Inflammatory macrophage treated with lipopolysaccharide for 4 hours (primary cell): ENCODE data around the gene SEMA3D.

Experiments
- DNase-seq: peaks from one replicate; pipeline ENCODE4 v3.0.0-alpha.2; 2020

The SEMA3D gene

GRCh38 chr7:84971360-84971759 lies 215.5 kb downstream of the SEMA3D start:
- DNase-seq, result no peak

- DNase-seq, result no peak
These were observed 216.2 kb downstream of the SEMA3D start for GRCh38 chr7:84970670-84971069.

- no peak for DNase-seq
These were observed 233.6 kb downstream of the SEMA3D start for GRCh38 chr7:84953234-84953633.

- DNase-seq, result peak; percentile 24
These were observed 236.0 kb downstream of the SEMA3D start for GRCh38 chr7:84950836-84951235.

- no peak for DNase-seq
These were observed 237.4 kb downstream of the SEMA3D start for GRCh38 chr7:84949501-84949900.

GRCh38 chr7:84949067-84949466 lies 237.8 kb downstream of the SEMA3D start:
- DNase-seq, result no peak

- no peak for DNase-seq
These were observed 238.2 kb downstream of the SEMA3D start for GRCh38 chr7:84948634-84949033.

GRCh38 chr7:84946549-84946948 lies 240.3 kb downstream of the SEMA3D start:
- DNase-seq, result no peak
